PFSK-1 (cell line): ENCODE measurements around the gene NAA16.

Source experiments
- FOXP2 ChIP-seq: optimal IDR thresholded peaks from 2 replicates; pipeline ENCODE3; 2011; ENCODE audit warnings: borderline replicate concordance, control low read depth, inconsistent platforms; ENCODE audit not compliant: insufficient read depth; ENCODE audit errors: extremely low read length, extremely low read depth
- POLR2AphosphoS5 ChIP-seq: IDR thresholded peaks from 2 replicates; pipeline ENCODE4 v1.6.1; 2012; ENCODE audit warnings: low read depth, mild to moderate bottlenecking, control low read depth, low read length, moderate library complexity
- SIN3A ChIP-seq: IDR thresholded peaks from 2 replicates; pipeline ENCODE4 v1.6.1; 2012; ENCODE audit warnings: mild to moderate bottlenecking, low read length, moderate library complexity, borderline replicate concordance; ENCODE audit not compliant: insufficient read depth
- TAF1 ChIP-seq: IDR thresholded peaks from 2 replicates; pipeline ENCODE4 v1.6.1; 2012; ENCODE audit warnings: low read length, control low read depth, borderline replicate concordance; ENCODE audit not compliant: insufficient read depth
- TF ChIP-seq, protein P1 (sequence below), 2 experiments: IDR thresholded peaks; 2 replicates each; pipeline versions ENCODE4 v1.6.1 to v1.8.0; 2011 to 2012; ENCODE audit warnings: low read depth in 2 of 2, low read length in 2 of 2, control low read depth in 1 of 2, inconsistent platforms in 1 of 2, mild to moderate bottlenecking in 1 of 2, moderate library complexity in 1 of 2; ENCODE audit not compliant: insufficient read depth in 1 of 2

NAA16 gene

GRCh38 chr13:41345914-41346589, 35.0 kb downstream of the NAA16 start:
- TF ChIP-seq TAF1 (no peak), FOXP2 (no peak), POLR2AphosphoS5 (no peak), SIN3A (no peak)
- TF ChIP-seq, protein P1, sequence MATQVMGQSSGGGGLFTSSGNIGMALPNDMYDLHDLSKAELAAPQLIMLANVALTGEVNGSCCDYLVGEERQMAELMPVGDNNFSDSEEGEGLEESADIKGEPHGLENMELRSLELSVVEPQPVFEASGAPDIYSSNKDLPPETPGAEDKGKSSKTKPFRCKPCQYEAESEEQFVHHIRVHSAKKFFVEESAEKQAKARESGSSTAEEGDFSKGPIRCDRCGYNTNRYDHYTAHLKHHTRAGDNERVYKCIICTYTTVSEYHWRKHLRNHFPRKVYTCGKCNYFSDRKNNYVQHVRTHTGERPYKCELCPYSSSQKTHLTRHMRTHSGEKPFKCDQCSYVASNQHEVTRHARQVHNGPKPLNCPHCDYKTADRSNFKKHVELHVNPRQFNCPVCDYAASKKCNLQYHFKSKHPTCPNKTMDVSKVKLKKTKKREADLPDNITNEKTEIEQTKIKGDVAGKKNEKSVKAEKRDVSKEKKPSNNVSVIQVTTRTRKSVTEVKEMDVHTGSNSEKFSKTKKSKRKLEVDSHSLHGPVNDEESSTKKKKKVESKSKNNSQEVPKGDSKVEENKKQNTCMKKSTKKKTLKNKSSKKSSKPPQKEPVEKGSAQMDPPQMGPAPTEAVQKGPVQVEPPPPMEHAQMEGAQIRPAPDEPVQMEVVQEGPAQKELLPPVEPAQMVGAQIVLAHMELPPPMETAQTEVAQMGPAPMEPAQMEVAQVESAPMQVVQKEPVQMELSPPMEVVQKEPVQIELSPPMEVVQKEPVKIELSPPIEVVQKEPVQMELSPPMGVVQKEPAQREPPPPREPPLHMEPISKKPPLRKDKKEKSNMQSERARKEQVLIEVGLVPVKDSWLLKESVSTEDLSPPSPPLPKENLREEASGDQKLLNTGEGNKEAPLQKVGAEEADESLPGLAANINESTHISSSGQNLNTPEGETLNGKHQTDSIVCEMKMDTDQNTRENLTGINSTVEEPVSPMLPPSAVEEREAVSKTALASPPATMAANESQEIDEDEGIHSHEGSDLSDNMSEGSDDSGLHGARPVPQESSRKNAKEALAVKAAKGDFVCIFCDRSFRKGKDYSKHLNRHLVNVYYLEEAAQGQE (IDR thresholded peaks at IDR 0.05; ENCODE audit: insufficient read depth in 1 of 2, low read depth in 2 of 2, low read length in 2 of 2): no peak

DNA sequence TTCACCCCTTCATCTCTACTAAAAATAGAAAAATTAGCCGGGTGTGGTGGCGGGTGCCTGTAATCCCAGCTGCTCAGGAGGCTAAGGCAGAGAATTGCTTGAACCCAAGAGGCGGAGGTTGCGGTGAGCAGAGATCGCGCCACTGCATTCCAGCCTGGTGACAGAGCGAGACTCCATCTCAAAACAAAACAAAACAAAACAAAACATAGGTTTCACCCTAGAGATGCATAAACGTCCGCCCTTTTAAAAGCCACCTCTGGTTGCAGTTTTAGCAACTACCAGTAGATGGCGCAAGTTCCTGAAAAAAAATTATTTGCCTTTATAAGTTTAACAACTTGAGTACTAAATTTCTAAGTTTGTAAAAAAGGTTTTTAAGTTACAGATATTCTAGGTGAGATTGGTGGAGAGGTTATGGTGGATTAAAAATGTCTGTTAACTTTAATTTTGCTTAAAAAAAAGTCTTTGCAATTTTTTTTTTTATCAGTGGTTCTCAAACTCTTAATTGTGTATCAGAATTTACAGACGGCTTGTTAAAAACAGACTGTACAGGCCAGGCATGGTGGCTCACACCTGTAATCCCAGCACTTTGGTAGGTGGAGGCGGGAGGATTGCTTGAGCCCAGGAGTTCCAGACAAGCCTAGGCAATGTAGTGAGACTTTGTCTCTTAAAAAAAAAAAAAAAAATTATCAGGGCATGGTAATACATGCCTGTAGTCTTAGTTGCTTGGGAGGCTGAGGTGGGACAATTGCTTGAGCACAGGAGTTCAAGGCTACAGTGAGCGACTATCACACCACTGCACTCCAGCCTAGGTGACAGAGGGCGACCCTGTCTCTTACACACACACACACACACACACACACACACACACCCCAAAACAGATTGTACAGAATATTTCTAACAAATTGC, 42.1 kb downstream of the NAA16 start:
- TF ChIP-seq FOXP2 (no peak), SIN3A (no peak), POLR2AphosphoS5 (no peak), TAF1 (no peak)
- TF ChIP-seq, protein P1 (IDR thresholded peaks at IDR 0.05; ENCODE audit: insufficient read depth in 1 of 2, low read depth in 2 of 2, low read length in 2 of 2): no peak

GRCh38 chr13:41354416-41354815, 43.3 kb downstream of the NAA16 start:
- TF ChIP-seq, protein P1 (IDR thresholded peaks at IDR 0.05; ENCODE audit: insufficient read depth in 1 of 2, low read depth in 2 of 2, low read length in 2 of 2): no peak
- no peak for TF ChIP-seq POLR2AphosphoS5

DNA sequence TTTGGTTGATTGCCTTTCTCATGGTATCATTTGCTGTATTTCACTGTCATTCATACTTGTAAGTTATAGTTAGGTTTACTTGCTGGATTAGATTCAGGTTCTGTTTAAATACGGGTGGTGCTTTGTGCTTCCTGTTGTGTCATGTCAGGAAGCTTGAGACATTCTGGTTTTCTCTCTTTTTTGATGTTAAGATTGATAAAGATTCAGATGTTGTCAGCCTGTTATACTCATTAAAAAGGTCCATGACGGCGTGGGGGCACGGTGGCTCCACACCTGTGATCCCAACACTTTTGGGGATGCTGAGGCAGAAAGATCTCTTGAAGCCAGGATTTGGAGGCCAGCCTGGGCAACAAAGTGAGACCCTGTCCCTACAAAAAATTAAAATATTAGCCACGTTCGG, 45.7 kb downstream of the NAA16 start:
- no peak for TF ChIP-seq SIN3A
- TF ChIP-seq TAF1: no peak
- TF ChIP-seq, protein P1 (IDR thresholded peaks at IDR 0.05; ENCODE audit: insufficient read depth in 1 of 2, low read depth in 2 of 2, low read length in 2 of 2): no peak
- no peak for TF ChIP-seq POLR2AphosphoS5
- no peak for TF ChIP-seq FOXP2

DNA sequence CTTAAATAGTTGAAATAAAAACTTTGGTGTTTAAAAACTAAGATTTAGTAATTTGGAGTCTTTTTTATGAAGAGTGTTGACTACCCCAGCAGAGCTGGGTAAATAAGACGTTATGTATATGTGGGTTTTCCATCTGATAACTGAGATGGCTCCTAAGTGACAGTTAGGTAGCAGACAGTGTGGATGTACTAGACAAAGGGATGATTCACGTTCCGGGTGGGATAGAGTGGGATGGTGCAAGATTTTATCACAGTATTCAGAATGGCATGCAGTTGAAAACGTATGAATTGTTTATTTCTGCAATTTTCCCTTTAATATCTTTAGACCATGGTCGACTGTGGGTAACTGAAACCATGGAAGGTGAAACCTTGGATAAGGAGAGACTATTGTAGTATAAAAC, 50.4 kb downstream of the NAA16 start:
- no peak for TF ChIP-seq POLR2AphosphoS5
- TF ChIP-seq, protein P1 (IDR thresholded peaks at IDR 0.05; ENCODE audit: insufficient read depth in 1 of 2, low read depth in 2 of 2, low read length in 2 of 2): no peak
- TF ChIP-seq TAF1: no peak
- TF ChIP-seq FOXP2: no peak
- TF ChIP-seq SIN3A: no peak
